DLD1 (cell line): ENCODE measurements around the gene PXT1.
"Not testable (repeated sequence)": the region's sequence is repeated elsewhere in the genome, so short reads cannot be mapped to it uniquely, and the experiment has no call there.

Source experiments
- in situ Hi-C: cut with HindIII; loops from 2 replicates; pipeline ENCODE4 v1.10.0; 2017; ENCODE audit warnings: low sequenced_read_pairs

PXT1 gene

GRCh38 chr6:36442671-36443470 is at the start of gene PXT1, which contains the start of gene KCTD20:
Gene PXT1, minus strand, starts transcription at chr6:36442854. Its CDS starts 16,772 bp downstream, at chr6:36426082.
Gene KCTD20, plus strand, starts transcription at chr6:36443000. Its CDS starts 27,098 bp downstream, at chr6:36470098.
- in situ Hi-C loops, result no loop called here

DNA sequence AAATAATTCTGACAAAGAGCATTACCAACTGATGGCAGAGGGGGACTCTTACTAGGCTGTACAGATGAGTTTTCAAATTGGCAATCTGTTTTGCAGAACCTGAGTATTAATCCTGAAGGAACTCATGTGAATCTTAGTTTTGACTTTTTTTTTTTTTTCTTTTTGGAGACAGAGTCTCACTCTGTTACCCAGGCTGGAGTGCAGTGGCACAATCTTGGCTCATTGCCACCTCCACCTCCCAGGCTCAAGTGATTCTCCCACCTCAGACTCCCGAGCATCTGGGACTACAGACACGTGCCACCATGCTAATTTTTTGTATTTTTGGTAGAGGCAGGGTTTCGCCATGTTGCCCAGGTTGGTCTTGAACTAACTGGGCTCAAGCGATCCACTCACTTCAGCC is 49.4 kb upstream of the PXT1 start:
- in situ Hi-C loops, result no loop called here

- in situ Hi-C loops, result no loop called here
Observed at GRCh38 chr6:36491378-36491965, 48.8 kb upstream of the PXT1 start.

- in situ Hi-C loops, result no loop called here
Observed at GRCh38 chr6:36489426-36489825, 46.8 kb upstream of the PXT1 start.

DNA sequence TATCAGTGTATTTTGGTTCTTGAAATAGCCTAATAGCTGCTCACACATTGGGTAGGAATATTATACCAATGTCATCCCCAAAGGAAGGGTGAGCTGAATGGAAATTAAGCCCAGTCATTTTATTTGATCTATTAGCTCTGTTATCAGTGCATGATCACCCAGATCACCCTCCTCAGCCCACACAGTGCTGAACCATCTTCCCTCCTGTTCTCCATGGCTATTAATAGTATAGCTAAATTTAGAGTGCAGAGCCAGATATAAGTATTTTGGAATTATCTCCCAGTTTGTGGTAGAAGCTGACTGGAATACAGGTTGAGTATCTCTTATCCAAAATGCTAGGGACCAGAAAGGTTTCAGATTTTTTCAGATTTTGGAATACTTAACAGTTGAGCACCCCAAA is 45.6 kb upstream of the PXT1 start:
- in situ Hi-C loops, result no loop called here

DNA sequence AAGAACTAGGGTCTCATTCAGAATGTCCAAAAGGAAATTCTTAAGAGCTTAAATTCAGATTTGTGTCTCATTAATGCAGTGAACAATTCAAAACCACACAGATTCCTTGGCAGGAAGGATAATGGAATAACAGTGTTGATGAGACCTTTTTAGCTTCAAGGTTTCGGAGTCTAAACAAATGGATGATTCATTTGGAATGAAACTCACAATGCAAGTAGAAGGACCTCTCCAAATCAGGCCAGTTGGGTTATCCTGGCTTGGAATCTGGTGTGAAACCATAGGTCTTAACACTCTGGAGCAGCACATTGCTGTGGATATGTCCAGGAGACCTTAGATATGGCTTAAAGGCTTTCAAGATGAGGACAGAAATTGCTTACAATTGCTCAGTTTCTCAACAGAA is 45.0 kb upstream of the PXT1 start:
- in situ Hi-C loops, result no loop called here

GRCh38 chr6:36484736-36485135 is 42.1 kb upstream of the PXT1 start:
- in situ Hi-C loops, result no loop called here

GRCh38 chr6:36483326-36483725 is 40.7 kb upstream of the PXT1 start:
- in situ Hi-C loops, result not testable (repeated sequence)

GRCh38 chr6:36479256-36479655 is 36.6 kb upstream of the PXT1 start:
- in situ Hi-C loops, result no loop called here

DNA sequence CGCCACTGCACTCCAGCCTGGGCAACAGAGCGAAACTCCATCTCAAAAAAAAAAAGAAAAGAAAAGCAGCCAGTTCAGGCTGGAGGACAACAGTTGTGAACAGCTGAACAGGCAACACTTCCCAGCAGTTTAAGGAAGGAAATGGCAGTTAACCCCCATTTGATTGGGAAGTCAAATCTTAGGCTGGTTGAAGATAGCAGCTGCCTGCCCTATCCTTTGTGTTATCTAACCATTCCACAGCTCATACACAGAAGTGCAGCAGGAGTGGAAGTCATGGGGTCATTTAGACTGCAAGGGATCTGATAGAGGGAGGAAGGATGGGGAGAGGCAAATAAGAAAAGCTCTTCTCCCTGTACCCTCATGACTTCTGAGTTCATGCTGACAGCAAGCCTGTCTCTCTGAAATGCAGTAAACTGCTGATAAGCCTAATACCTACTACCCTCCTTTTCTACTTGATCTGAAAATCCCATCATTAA is 35.4 kb upstream of the PXT1 start:
- in situ Hi-C loops, result no loop called here

- in situ Hi-C loops, result no loop called here
Observed at GRCh38 chr6:36469946-36470345, 27.3 kb upstream of the PXT1 start.

- in situ Hi-C loops, result no loop called here
Observed at GRCh38 chr6:36469148-36469661, 26.6 kb upstream of the PXT1 start.

DNA sequence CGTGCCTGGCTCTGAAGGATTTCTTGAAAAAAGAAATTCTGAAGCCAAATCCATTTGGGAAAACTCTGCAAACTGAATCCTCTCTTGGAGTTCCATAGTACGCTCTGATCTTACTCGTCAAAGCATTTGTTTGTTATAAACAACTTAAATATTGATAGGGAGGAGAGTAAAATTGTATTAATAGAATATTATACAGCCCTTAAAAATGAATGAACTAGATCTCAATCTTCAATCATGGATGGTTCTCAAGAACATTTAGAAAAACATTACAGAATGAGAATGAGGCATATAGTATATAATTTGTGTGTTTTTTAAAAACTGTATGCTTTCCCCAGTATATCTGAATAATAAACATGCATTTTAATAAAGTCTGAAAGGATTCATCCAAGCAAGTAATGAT is 25.0 kb upstream of the PXT1 start:
- in situ Hi-C loops, result no loop called here

GRCh38 chr6:36464233-36464632 is 21.6 kb upstream of the PXT1 start:
- in situ Hi-C loops, result no loop called here

DNA sequence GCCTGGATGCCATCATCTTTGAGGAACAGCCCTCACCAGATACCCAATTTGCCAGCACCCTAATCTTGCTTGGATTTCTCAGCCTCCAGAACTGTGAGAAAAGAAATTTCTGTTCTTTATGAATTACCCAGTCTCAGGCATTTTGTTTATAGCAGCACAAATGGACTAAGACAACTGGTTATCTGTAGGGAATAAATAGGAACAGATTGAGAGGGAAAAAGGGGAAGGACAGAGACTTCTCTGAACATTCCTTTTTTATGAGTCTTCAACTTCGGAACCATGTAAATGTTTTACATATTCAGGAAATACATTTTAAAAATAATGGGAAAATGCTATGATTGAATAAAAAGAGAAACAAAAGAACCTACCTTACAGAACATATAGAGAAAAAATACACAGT is 21.0 kb upstream of the PXT1 start:
- in situ Hi-C loops, result no loop called here

DNA sequence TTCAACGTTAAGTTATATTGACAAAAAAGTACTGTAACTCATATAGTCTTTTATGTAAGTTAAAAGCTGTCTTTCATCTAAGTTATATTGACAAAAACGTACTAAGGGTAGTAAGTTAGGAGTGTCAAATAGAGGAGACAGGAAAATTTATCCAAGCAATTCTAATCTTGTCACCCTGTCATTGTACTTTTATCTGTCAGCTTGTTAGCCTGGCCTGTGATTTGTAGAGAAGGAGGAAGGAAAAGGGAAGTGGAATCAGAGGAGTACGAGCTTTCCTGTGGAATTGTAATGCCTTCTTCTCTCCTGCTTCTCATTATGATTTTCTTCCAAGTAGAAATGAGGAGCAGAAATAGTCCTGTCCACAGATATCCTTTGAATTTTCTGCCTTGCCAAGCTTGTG is 19.0 kb upstream of the PXT1 start:
- in situ Hi-C loops, result no loop called here

- in situ Hi-C loops, result no loop called here
Observed at GRCh38 chr6:36460916-36461315, 18.3 kb upstream of the PXT1 start.

- in situ Hi-C loops, result no loop called here
Observed at GRCh38 chr6:36459501-36459900, 16.8 kb upstream of the PXT1 start.

- in situ Hi-C loops, result no loop called here
Observed at GRCh38 chr6:36455486-36456027, 12.9 kb upstream of the PXT1 start.

DNA sequence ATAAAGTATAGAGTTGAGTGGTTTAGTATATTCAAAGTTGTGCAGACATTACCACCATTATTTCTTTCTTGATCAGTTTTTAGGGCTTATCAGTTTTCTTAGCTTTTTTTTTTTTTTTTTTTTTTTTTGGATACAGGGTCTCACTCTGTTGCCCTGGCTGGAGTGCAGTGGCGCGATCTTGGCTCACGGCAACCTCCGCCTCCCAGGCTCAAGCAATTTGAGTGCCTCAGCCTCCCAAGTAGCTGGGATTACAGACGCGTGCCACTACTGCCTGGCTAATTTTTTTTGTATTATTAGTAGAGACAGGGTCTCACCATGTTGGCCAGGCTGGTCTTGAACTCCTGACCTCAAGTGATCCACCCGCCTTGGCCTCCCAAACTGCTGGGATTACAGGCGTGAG is 10.2 kb upstream of the PXT1 start:
- in situ Hi-C loops, result not testable (repeated sequence)

DNA sequence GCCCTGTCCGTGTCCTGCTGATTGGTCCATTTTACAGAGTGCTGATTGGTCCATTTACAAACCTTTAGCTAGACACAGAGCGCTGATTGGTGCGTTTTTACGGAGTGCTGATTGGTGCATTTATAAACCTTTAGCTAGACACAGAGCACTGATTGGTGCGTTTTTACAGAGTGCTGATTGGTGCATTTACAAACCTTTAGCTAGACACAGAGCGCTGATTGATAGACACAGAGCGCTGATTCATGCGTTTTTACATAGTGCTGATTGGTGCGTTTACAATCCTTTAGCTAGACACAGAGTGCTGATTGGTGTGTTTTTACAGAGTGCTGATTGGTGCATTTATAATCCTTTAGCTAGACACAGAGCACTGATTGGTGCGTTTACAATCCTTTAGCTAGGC is 6.5 kb upstream of the PXT1 start:
- in situ Hi-C loops, result not testable (repeated sequence)

GRCh38 chr6:36445621-36446020 is 3.0 kb upstream of the PXT1 start:
- in situ Hi-C loops, result no loop called here
